GM23338 (cell line): Measurements from ENCODE around the gene SLC23A1. TPM values are rescaled to one million over a fixed set of nuclear protein-coding genes. Genes with fewer than 3 reads are reported as not detected.
"Not testable (repeated sequence)": the region's sequence is repeated elsewhere in the genome, so short reads cannot be mapped to it uniquely, and the experiment has no call there.

ENCODE experiments used
- ATAC-seq: fragments of 200-7000 bp; cut with Tn5 transposase; 3 replicates; pipeline ENCODE4 v1.9.1; 2020
- DNase-seq: peaks from one replicate; pipeline ENCODE4 v3.0.0-alpha.2; 2015; ENCODE audit warnings: low spot score
- H2AFZ ChIP-seq: fragments of 200-600 bp; sonication (generic); 2 replicates; pipeline ENCODE4 v1.8.0; 2016; ENCODE audit warnings: antibody characterized with exemption, mild to moderate bottlenecking, moderate library complexity
- H3F3A ChIP-seq: fragments of 200-600 bp; sonication (generic); replicated peaks from 2 replicates; pipeline ENCODE4 v1.8.0; 2017; ENCODE audit warnings: antibody characterized with exemption, mixed run types, low read depth
- H3K27ac ChIP-seq: fragments of 200-600 bp; sonication (generic); 2 replicates; pipeline ENCODE4 v1.6.1; 2016; ENCODE audit warnings: low read depth
- H3K27me3 ChIP-seq: fragments of 200-600 bp; sonication (generic); 2 replicates; pipeline ENCODE4 v1.8.0; 2016; ENCODE audit warnings: mild to moderate bottlenecking, mixed run types, moderate library complexity; ENCODE audit not compliant: insufficient read depth
- H3K36me3 ChIP-seq: fragments of 200-600 bp; sonication (generic); 2 replicates; pipeline ENCODE4 v1.8.0; 2016; ENCODE audit warnings: mild to moderate bottlenecking; ENCODE audit not compliant: insufficient read depth
- H3K4me1 ChIP-seq: fragments of 200-600 bp; sonication (generic); 2 replicates; pipeline ENCODE4 v1.8.0; 2016; ENCODE audit warnings: mild to moderate bottlenecking, moderate library complexity; ENCODE audit not compliant: insufficient read depth
- H3K4me2 ChIP-seq: fragments of 200-600 bp; sonication (generic); 2 replicates; pipeline ENCODE4 v1.7.1; 2017; ENCODE audit warnings: mixed run types
- H3K4me3 ChIP-seq: fragments of 200-600 bp; sonication (generic); 2 replicates; pipeline ENCODE4 v1.6.1; 2016; ENCODE audit warnings: mixed run types
- H3K79me2 ChIP-seq: fragments of 200-600 bp; sonication (generic); replicated peaks from 2 replicates; pipeline ENCODE4 v1.8.0; 2017; ENCODE audit warnings: mild to moderate bottlenecking; ENCODE audit not compliant: insufficient read depth
- H3K9me2 ChIP-seq: fragments of 200-600 bp; sonication (generic); 2 replicates; pipeline ENCODE4 v1.8.0; 2017; ENCODE audit not compliant: insufficient read depth
- H4K20me1 ChIP-seq: fragments of 200-600 bp; sonication (generic); replicated peaks from 2 replicates; pipeline ENCODE4 v1.8.0; 2017; ENCODE audit warnings: mild to moderate bottlenecking; ENCODE audit not compliant: insufficient read depth
- H3K27ac Mint-ChIP-seq: 2 replicates; pipeline ENCODE4 v1.8.0; 2020; ENCODE audit warnings: inconsistent platforms, mild to moderate bottlenecking, moderate library complexity, mixed read lengths
- H3K27me3 Mint-ChIP-seq: 3 replicates; pipeline ENCODE4 v1.8.0; 2022; ENCODE audit warnings: low read depth, mild to moderate bottlenecking, moderate library complexity, mixed read lengths, inconsistent platforms; ENCODE audit not compliant: insufficient read depth, poor library complexity
- H3K36me3 Mint-ChIP-seq: 3 replicates; pipeline ENCODE4 v1.8.0; 2021; ENCODE audit warnings: low read depth, mild to moderate bottlenecking, inconsistent platforms, moderate library complexity, mixed read lengths
- H3K4me1 Mint-ChIP-seq: 3 replicates; pipeline ENCODE4 v1.8.0; 2020; ENCODE audit warnings: mild to moderate bottlenecking, inconsistent platforms, mixed read lengths
- H3K4me3 Mint-ChIP-seq: 3 replicates; pipeline ENCODE4 v1.8.0; 2021; ENCODE audit warnings: moderate library complexity, mild to moderate bottlenecking, inconsistent platforms, mixed read lengths
- H3K9me3 Mint-ChIP-seq: 3 replicates; pipeline ENCODE4 v1.8.0; 2020; ENCODE audit warnings: moderate library complexity, mild to moderate bottlenecking, inconsistent platforms, mixed read lengths
- ETS1 ChIP-seq: IDR thresholded peaks from 2 replicates; pipeline ENCODE4 v1.6.1; 2016; ENCODE audit warnings: antibody characterized with exemption
- EZH2phosphoT487 ChIP-seq: fragments of 200-600 bp; sonication (generic); IDR thresholded peaks from one replicate; pipeline ENCODE4 v1.8.1; 2018; ENCODE audit warnings: antibody characterized with exemption; ENCODE audit not compliant: unreplicated experiment
- JUNB ChIP-seq: IDR thresholded peaks from one replicate; pipeline ENCODE4 v1.6.1; 2016; ENCODE audit warnings: antibody characterized with exemption; ENCODE audit not compliant: unreplicated experiment
- NANOG ChIP-seq: IDR thresholded peaks from 2 replicates; pipeline ENCODE4 v1.6.1; 2016; ENCODE audit warnings: antibody characterized with exemption, borderline replicate concordance
- ZNF114 ChIP-seq: fragments of 250-450 bp; sonication (Bioruptor Pico); IDR thresholded peaks from 2 replicates; pipeline ENCODE4 v1.5.0; 2020; ENCODE audit warnings: mild to moderate bottlenecking, moderate library complexity
- ZNF462 ChIP-seq: fragments of 250-450 bp; sonication (Bioruptor Pico); IDR thresholded peaks from 2 replicates; pipeline ENCODE4 v1.5.0; 2020; ENCODE audit warnings: mild to moderate bottlenecking, moderate library complexity
- polyA plus RNA-seq: library from polyadenylated mRNA; unstranded; fragments of >200 nt; fragmentation: Nextera tagmentation; extraction: Ambion mirVana; gene quantifications from 2 replicates; pipeline ENCODE4 v1.2.1, GENCODE V29; 2016
- total RNA-seq: library from RNA; depleted of rRNA; stranded (reverse); fragments of >200 nt; shearing (Covaris generic); gene quantifications from 2 replicates; pipeline ENCODE4 v1.2.3, GENCODE V29; 2014

Gene SLC23A1
- total and polyA plus RNA-seq, 2 experiments from 2014 or later = 0.29 TPM; not detected in 1

- Mint-ChIP-seq H3K36me3 (no peaks in the 10 kb centered on the region; the same call in 2 of the 3 replicates), H3K27ac (no peak overlapping the region), H3K4me1 (no peaks in the 10 kb centered on the region), H3K27me3 (peaks cover 4% of the 10 kb centered on the region), H3K4me3 (no peak overlapping the region), H3K9me3 (no peaks in the 10 kb centered on the region)
- no peaks in the 10 kb centered on the region for H3K36me3 ChIP-seq
- DNase-seq (no peak), ATAC-seq (no peak)
- no peaks in the 10 kb centered on the region for H3K27me3 ChIP-seq
- no peak for TF ChIP-seq ZNF114 (CRISPR knock-in tag)
- no peak for TF ChIP-seq ETS1
- TF ChIP-seq JUNB = no peak
- TF ChIP-seq EZH2phosphoT487 = no peak
- no peak for TF ChIP-seq ZNF462 (CRISPR knock-in tag)
- TF ChIP-seq NANOG = no peak
- no peaks in the 10 kb centered on the region for H3K79me2 ChIP-seq
- H3K4me2 ChIP-seq = no peak overlapping the region
- no peak overlapping the region for H3K27ac ChIP-seq
- no peaks in the 10 kb centered on the region; the same call in 1 of the 2 replicates for H3K4me1 ChIP-seq
- no peaks in the 10 kb centered on the region for H4K20me1 ChIP-seq
- no peaks in the 10 kb centered on the region for H3K9me2 ChIP-seq
- H3K4me3 ChIP-seq = no peak overlapping the region
- no peaks in the 10 kb centered on the region; the same call in 1 of the 2 replicates for H3F3A ChIP-seq
- H2AFZ ChIP-seq = no peak overlapping the region
Measured at GRCh38 chr5:139410121-139410992, 27.3 kb upstream of the SLC23A1 start.

GRCh38 chr5:139409116-139409515 lies 26.0 kb upstream of the SLC23A1 start:
- H3K4me3 Mint-ChIP-seq, H3K27ac Mint-ChIP-seq, ATAC-seq, H3K4me1 Mint-ChIP-seq, H3F3A ChIP-seq, H3K4me3 ChIP-seq, DNase-seq, H3K27me3 ChIP-seq, H3K79me2 ChIP-seq, H4K20me1 ChIP-seq, H3K9me3 Mint-ChIP-seq, H3K4me2 ChIP-seq, H3K4me1 ChIP-seq, H3K9me2 ChIP-seq, H3K36me3 Mint-ChIP-seq, H3K27me3 Mint-ChIP-seq, H3K27ac ChIP-seq, H2AFZ ChIP-seq, H3K36me3 ChIP-seq: not testable (repeated sequence)
